GM19025 (cell line): ENCODE results near the gene RNF187.
"Not testable (repeated sequence)": the region's sequence is repeated elsewhere in the genome, so short reads cannot be mapped to it uniquely, and the experiment has no call there.

Experiments
- ATAC-seq: cut with Tn5 transposase; IDR thresholded peaks from one replicate; pipeline ENCODE4 v1.9.1; 2021; ENCODE audit warnings: mild to moderate bottlenecking, low read depth, moderate library complexity; ENCODE audit not compliant: unreplicated experiment

The RNF187 gene

DNA sequence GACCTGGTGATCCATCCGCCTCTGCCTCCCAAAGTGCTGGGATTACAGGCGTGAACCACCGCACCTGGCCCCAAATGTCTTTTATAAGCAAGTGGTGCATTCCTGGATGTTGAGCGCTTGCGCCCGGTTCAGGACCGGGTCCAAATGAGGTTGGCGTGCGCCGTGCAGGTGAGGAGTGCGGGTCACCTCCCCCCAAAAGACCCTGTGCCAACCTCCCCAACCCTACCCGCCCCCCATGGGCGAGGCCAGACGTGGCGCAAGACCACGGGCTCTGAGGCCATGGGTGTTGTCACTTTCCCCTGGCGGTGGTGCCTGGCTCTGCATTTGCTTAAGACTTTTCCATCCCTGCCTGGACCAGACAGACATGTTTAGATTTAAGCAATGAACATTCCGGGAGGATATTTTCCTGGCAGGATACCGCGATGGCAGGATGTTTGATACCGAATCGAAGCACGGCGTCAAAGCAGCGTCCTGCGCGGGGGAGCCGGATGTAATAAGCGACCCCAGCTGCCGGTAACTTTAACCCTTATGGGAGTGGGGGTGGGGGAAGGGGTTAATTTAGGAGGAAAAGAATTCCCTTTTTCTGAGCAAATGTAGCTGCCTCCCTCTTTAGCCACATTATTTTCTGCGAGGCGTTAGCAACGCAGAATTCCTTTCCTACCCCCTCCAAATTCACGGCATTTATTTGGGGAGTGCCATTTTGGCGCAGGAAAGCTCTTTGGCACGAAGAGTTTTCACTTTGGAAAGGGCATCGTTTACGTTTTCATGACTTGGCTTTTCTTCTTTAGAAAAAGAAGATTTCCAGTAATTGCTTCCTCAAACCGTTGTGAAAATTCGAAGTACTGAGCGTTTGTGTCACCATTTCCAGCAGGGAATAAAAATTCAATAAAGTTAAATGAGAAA lies 27.8 kb upstream of the RNF187 start:
- no peak for ATAC-seq

DNA sequence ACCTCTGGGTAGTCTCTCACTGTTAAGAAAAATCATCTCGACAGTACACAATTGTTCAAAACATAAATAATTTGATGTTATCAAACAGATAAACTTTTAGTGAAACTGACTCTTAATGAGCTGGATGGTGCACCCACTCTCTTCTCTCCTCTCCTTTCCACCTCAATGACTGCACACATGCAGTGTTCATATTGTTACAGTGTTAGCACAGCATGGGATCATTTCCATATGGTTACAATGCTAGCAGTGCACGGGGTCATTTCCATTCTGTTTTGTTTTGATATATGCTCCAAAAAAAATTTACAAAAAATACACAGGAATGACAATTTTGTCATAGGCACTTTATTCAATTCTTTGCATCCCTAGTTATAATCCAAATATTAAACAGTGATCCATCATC lies 26.4 kb upstream of the RNF187 start:
- no peak for ATAC-seq

DNA sequence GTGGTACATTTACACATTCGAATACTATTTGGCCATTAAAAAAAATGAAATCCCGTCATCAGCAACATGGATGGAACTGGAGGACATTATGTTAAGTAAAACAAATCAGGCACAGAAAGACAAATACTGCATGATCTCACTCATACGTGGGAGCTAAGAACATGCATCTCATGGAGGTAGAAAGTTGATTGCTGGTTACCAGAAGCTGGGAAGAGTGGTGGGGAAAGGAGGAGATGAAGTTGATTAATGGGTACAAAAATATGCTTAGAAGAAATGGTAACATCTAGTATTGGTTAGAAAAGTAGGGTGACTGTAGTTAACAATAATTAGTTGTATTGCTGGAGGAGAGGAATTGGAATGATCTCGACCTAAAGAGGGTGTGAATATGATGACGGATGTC lies 24.6 kb upstream of the RNF187 start:
- no peak for ATAC-seq

DNA sequence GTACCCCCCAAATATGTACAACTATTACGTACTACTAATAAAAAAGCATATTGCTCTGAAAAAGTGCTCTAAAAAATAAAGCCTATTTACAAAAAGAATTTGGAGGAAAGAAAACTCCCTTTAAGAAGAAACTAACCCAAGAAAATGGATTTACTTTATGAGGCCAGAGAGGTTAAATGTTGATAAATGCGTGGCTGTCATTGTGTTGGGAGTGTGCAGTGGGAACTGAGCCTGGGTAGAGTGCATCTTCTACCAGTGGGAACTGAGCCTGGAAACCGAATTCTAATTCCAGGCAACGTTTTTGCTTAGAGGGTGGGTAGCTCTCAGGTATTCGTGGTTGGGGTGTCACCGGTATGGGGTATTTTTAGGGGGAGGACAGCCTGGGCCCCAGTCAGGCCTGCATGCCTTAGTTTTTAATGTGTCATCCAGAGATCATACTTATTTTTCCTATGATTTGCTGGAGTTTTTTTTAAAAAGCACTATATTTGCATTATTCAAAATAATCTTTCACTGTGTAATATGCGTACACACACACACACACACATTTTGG lies 24.1 kb upstream of the RNF187 start:
- no peak for ATAC-seq

DNA sequence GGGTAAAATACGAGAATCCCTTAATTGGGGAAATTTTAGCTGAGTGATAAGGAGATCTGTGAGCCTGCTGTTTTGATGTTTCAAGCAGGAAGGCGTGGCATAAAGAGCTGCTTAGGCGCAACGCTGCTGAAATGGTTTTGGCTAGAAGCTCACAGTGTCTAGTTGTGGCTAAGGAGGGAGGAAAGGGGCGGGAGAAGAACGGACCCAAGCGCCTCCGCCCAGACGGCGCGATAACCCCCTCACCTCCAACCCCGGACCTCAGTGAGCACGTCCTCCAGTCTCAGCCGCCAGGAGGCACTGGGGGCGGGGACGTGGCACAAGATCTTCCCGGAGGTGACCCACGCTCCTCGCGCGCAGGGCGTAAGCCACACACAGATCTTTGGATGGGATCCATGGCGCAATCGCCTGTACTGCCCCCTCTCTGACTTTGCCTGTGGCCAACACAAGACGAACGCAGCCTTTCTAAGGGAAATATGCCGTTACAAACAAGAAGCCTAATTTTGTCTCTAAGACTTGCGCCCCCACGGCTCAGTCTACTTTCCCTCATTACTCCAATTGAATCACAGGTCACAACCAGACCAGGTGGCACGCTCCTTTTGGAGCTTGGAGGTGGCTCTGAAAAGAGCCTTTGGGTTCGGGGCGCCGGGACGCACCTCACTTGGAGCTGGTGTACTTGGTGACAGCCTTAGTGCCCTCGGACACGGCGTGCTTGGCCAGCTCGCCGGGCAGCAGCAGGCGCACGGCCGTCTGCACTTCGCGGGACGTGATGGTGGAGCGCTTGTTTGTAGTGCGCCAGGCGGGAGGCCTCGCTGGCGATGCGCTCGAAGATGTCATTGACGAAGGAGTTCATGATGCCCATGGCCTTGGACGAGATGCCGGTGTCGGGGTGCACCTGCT lies 23.4 kb upstream of the RNF187 start:
- ATAC-seq, result no peak

DNA sequence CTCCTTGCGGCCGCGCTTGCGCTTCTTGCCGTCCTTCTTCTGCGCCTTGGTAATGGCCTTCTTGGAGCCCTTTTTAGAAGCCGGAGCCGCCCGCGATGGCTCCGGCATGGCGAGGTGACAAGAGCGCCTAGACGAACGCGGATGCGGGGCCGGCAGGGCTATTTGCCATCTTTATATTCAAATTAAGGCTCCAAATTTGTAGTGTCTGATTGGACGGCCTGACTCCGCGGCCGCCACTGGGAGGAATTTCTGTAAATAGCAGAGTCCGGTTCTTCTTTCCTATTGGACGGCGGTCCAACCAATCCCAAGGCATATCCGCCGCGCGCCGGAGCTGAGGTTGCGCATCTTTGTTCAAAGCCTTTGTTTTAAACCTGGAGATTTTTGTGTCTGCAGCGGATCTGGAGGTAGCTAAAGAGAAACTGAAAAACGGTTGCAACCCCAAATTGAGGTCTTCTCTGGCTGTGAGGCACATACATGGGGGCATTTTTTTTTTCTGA lies 22.6 kb upstream of the RNF187 start:
- ATAC-seq, result peak; percentile 88

DNA sequence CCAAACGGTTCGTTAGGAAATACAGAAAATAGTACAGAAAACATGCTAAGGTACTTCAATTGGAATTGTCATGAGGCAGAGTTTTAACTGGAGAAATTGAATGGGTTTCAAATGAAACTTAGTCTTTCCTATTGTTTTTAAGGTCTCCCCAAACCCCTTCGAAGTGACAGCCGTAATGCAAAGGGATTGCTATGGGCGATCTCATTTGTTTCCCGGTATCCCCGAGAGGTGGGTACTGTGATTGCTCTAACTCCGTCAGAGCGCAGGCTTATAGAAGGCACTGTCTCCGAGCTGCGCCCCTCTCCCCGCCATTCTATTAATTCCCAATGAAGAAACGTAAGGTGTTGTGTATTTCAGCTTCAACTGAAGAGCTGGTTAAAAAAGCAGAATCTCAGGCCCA lies 22.0 kb upstream of the RNF187 start:
- ATAC-seq, result no peak

DNA sequence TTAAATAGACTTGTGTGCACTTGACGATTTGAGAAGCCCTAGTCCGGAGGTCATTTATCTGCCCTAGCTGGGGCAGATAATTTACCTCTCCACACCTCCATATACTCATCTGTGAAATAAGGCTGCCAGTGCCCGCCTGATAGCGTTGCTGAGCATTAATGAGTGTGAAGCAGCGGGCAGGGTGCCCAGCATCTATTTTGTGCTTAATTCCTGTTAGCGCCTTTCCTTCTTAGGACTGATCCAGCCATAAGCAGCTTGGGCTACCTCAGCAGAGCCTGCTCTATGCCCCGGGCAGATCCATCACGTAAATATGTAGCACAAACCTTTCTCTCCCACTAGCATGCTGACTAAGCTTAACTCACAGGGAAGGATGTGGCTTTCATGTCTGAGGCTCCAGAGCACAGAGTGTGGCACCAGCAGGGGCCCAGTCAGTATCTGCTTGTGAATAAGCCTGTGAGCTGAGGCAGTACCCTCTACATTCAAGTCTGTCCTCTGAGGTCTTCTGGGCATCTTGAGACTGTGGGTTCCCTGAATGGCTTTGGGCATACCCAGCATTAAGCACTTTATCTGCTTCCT lies 21.5 kb upstream of the RNF187 start:
- ATAC-seq, result no peak

DNA sequence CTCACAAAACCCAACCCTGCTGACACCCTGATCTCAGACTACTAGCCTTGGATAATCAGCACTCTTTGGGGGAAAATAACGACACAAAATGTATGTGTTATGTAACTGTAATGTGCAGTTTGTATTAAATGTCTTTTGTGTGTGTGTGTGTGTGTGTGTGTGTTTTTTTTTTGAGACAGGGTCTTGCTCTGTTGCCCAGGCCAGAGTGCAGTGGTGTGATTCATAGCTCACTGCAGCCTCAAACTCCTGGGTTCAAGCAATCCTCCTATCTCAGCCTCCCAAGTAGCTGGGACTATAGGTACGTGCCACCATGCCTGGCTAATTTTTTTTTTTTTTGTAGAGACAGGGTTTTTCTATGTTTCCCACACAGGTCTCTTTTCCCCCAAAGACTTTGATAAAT lies 19.0 kb upstream of the RNF187 start:
- not testable (repeated sequence) for ATAC-seq

DNA sequence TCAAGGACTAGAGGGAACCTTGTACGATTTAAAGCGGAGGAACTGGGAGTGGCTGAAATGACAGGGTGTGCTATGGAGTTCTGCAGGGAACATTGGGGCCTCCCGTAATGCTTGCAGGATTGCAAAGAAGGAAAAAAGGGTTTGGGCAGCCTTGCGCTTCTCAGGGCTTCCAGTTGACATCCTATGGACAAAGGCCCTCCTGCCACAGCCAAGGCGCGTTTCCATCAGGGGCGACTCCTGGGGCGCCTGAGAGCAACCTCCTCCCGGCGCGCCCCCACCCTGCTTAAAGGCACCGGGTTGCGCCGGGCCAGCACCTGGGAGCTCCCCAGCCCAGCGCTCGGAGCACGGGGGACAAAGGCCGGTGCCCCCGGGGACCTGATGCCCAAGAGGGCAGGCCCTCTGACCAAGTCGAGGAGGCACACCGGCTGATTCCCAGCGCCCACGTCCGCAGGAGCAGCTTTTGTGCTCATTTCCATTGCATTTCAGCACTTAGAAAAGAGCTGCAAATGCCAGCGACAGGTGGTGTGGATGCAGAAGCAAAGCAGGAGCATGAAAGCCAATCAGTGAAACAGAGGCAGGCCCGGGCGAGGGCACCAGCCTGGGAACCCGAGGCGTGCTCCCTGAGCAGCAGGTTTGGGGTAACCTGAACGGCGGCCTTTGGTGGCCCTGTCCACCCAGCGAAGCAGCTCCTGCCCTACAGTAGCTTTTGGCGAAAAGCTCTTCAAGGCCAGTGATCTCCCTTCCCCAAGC lies 17.6 kb upstream of the RNF187 start:
- no peak for ATAC-seq

DNA sequence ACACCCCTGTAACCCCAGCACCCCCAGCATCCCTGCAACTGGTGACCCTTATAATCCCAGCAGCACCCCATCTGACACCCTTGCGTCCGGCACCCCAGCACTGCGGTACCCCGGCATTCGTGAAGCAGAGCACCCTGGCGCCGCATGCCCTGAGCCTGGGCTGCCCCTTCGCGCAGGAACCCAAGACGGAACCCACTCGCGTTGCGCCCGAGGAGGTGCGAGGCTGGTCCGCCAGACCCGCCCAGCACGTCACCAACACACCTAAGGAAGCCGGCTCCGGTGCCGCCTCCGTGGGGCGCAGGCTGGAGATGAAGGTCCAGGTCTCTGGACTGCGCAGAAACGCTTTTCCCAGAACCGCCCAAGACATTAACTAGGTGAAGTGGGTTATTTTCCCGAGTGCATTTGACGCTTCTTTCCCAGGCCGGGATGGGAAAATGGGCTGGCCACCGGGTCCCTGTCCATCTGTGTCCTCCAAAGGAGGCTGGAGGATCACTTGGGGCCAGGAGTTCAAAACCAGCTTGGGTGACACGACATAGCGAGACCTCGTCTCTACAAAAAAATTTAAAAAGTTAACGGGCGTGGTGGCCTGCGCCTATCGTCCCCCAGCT lies 15.9 kb upstream of the RNF187 start:
- ATAC-seq, result no peak

DNA sequence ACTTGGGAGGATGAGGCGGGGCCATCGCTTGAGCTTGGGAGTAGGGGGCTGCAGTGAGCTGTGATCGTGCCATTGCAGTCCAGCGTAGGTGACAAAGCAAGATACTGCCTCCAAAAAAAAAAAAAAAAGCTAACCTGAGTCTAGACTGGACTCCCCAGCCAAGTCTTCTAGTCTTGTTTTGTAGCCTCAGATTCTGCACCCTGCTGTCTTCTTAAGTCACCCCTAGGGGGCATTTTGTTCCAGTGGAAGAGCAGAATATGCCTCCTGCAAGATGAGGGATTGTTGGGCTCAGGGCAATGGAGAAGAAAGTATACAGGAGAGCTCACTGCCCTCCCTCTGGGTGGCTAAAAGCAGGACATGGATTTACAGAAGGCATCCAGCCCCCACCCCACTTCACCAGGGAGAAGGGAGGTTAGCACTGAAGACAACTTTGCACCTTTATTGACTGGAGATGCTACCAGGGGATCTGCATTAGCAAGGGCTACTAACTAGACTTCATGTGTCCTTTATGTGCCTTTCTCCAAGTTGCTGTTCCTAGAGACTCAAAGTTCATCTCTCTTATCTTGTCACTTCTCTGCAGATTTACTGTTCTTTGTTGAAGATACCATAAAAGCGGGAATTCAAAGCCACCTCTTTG lies 15.3 kb upstream of the RNF187 start:
- no peak for ATAC-seq

DNA sequence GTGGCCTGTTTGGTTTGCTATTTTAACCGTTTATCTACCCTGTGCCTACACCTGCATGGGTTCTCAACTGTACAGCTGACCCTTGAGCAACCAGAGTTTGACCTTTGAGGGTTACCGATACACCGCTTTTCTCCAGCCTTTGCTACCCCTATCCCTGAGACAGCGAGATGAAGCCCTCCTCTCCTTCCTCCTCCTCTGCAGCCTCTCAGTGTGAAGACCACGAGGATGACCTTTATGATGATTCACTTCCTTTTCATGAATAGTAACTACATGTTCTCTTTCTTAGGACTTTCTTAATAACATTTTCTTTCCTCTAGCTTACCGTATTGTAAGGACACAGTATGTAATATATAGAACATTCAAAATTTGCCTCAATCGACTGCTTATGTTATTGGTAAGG lies 14.5 kb upstream of the RNF187 start:
- ATAC-seq, result no peak

DNA sequence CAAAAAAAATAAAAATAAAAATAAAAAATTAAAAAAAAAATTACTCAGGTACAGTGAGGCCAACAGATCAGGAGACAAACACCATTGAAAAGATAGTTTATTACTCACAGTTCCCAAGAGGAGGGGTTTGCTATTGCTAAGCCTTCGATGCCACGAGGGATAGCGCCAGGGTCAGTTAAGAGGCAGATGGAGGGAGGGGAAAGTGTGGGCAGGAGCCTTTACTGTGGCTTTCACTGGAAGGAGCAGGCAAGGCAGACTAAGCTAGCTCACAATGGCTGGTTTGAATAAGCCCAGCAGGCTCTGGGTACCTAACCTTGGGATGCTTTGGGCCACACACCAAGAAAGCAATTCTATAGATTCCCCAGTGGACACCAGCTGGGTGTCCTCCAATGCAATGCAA lies 12.7 kb upstream of the RNF187 start:
- ATAC-seq, result no peak

DNA sequence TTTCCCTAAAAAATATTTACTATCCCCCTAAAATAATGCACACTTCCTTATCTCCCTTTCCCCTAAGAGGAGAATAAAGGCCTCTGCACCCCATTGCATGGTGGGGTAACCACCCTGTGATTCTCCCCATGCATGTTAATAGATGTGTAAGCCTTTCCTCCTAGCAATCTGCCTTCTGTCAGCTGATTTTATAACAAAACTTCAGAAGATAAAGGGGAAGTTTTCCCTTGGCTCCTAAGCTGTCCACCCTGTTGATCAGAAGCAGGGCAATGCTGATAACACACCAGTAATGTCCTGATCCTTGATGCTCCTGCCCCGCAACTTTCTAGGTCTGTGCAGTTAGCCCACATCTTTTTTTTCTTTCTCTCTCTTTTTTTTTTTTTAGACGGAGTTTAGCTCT lies 11.4 kb upstream of the RNF187 start:
- ATAC-seq, result no peak

DNA sequence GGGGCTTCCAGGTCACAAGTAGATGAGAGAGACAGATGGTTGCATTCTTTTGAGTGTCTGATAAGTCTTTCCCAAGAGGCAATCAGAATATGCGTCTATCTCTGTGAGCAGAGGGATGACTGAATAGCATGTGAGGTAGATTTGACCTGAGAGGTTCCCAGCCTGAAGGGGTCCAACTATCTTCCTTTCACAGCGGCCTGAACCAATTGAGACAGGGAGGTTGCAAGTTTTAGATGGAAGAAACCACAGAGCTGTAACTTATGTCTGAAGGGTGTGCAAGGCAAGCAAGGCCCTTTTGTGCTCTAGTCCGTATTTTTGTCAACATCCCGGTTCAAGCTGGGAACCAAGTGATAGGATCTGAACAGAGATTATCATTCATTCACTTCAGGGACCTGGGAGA lies 9.9 kb upstream of the RNF187 start:
- no peak for ATAC-seq

DNA sequence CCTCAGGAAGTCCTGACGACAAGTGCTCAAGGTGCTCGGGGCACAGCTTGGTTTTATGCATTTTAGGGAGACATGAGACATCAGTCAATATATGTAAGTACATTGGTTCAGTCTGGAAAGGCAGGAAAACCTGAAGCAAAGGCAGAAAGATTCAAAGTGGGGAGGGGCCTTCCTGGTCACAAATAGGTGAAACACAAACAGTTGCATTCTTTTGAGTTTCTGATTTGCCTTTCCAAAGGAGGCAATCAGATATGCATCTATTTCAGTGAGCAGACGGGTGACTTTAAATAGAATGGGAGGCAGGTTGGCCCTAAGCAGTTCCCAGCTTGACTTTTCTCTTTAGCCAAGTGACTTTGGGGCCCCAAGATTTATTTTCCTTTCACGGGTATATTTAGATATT lies 8.9 kb upstream of the RNF187 start:
- no peak for ATAC-seq

DNA sequence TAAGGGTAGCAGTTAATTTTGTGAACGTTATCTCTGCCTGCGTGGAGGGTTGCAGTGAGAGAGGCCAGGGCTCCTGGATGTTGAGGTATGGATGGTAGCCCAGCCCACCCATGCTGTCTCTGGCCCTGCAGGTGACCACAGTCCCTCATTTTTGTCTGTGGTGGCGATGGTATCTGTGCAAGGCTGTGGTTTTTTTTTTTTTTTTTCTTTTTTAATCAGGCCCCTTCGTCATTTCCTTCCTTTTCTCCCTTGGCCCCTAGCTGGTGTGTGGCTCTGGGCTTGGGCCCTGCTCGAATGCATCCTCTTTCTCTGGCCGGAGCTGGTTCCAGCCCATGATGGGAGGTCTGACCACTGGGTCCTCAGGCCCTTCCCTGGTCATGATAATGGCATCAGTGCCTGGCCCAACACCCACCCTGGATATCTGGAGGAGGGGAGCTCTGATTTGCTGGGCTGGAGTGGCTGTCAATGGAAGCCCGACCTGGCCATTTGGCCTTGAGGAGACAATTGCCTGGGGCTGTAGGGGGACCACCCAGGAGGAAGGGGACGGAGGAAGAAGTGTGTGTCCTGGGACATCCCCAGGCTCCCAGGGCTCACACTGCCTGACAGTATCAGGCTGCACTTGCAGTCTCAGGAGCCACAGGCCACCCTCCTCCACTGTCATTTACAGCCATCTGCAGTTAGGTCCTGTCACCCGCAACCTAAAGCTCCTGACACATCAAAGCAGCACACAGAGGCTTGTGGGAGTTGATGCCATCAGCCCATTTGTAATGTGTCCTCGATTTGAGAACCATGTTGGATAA lies 8.1 kb upstream of the RNF187 start:
- ATAC-seq, result no peak
